GM08714 (cell line): ENCODE results near the gene PSMD13.
A peak's percentile ranks its signal among the peaks of the same experiment; 100 is the strongest.
"Not testable (repeated sequence)": the region's sequence is repeated elsewhere in the genome, so short reads cannot be mapped to it uniquely, and the experiment has no call there.

Source experiments
- H3K4me3 ChIP-seq: fragments of 200-500 bp; sonication (Bioruptor generic); 2 replicates; pipeline ENCODE4 v1.5.1; 2014; ENCODE audit warnings: mild to moderate bottlenecking, low read length, inconsistent platforms
- ZNF274 ChIP-seq: IDR thresholded peaks from 2 replicates; pipeline ENCODE4 v1.6.1; 2012; ENCODE audit warnings: mild to moderate bottlenecking, low read depth, low read length

The PSMD13 gene

DNA sequence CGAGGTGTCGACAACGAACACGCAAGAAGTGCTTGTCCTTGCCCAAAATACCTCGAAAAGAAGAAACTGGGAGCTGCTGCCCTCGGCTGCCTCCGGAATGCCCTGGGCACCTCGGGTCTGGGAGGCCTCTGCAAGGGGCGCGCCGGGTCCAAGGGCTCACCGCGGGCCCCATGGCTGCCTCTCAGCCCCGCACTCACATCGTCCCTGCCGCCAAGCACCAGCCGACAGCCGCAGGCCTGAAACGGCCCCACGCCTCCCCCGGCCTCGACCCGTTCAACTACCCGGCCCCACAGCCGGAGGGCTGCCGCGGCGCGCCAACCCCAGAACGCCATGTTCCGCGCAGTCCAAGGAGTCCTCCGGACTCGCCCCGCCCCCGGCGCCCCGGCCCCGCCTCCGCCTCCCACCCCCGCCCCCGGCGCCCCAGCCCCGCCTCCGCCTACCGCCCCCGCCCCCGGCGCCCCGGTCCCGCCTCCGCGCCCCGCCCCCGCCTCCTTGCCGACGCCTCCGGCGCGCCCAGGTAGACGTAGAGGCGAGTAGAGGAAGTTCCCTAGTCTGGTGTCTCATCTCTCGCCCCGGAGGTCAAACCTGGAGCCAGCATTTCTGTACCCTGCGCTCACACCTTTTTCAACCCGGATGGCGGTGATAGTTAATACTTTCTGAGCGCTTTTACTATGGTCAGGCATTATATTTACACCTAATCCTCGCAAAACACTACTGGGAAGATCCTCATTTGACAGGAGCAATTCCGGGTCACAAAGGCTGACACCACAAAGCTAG lies 591 bp upstream of the PSMD13 start, which contains the start of gene SIRT3:
SIRT3 (minus strand) TSS at position 346 of the 777 bp plus-strand sequence; CDS start at position 332, 14 bp downstream.
- TF ChIP-seq ZNF274: no peak
- H3K4me3 ChIP-seq: peak within 1 kb of the TSS; percentile 99

DNA sequence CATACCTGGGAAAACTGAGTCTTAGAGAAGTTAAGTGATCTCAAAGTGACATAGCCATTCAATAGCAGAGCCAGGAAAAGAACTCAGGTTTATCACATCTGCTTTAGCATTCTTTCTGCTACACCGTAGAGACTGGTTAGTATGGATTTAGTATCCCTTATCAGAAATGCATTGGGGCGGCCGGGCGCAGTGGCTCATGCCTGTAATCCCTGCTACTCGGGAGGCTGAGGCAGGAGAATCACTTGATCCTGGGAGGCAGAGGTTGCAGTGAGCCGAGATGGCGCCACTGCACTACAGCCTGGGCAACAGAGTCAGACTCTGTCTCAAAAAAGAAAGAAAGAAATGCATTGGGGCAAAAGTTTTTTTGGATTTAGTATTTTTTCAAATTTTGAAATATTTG lies 1.6 kb downstream of the PSMD13 start:
- not testable (repeated sequence) for H3K4me3 ChIP-seq

DNA sequence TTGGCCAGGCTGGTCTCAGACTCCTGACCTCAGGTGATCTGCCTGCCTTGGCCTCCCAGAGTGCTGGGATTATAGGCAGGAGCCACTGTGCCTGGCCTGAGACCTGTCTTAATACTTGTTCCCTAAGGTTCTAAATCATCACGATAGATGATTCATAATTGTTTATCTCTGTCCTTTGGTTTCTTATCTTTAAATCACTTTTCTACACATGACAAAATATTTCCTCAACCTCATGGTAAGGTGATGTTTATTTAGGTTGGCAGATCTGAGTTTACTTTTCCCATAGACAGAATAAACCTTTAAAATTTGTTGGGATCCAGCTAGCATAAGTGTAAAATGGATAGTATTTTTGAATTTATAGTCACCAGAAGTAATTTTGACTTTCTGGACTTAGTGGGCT lies 3.5 kb downstream of the PSMD13 start:
- TF ChIP-seq ZNF274: no peak
- no peak overlapping the region for H3K4me3 ChIP-seq

DNA sequence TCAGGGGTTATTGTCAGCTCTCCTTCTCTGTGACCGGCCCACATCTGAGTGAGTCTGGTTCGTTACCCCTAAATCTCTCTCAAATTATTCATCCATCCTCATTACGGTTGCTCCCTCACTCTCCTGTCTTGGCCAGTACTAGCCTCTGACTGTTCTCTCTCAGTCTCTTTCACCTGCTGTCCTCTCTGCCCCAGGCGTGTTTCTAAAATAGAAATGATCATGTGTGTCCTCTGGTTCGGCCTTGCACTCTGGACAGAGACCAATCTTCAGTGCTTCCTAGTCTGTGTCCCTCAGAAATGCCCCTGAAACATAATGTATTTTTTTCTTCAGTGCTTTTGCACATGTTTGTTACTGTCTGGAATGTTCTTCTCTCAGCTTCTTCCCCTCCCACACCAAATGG lies 4.9 kb downstream of the PSMD13 start:
- no peak overlapping the region for H3K4me3 ChIP-seq
- TF ChIP-seq ZNF274: no peak

DNA sequence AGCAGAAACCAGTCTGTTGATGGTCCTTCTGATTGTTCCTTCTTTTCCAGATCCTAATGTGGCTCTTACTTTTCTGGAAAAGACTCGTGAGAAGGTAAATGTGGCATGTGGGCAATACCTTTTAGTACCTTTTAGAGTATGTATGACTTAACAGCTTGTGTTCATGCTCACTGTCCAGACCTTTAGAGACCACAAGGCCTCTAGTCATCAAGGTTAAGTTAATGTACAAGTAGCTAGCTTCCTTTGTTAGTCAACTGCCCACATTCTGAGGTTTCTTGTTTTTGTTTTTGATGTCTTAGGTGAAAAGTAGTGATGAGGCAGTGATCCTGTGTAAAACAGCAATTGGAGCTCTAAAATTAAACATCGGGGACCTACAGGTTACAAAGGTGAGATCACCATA lies 7.6 kb downstream of the PSMD13 start:
- no peak overlapping the region for H3K4me3 ChIP-seq
- no peak for TF ChIP-seq ZNF274

DNA sequence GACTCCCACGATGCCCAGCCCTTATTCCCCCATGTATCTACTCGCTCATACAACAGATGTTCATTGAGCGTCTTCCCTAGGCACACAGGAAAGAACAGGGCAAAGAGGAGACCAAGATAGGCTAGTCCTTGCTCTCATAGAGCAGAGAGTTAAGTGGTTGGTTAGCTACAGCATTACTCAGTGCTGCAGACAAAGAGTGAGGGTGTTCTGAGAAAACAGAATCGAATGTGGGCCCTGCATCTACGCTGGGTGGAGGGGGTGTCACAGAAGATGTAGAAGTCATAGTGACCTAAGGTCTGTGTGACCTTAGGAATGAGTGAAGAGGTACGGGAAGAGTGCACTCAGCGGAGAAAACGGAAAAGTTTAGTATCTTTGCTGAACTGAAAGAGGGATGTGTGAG lies 12.3 kb downstream of the PSMD13 start:
- no peak for TF ChIP-seq ZNF274
- H3K4me3 ChIP-seq: no peak overlapping the region

DNA sequence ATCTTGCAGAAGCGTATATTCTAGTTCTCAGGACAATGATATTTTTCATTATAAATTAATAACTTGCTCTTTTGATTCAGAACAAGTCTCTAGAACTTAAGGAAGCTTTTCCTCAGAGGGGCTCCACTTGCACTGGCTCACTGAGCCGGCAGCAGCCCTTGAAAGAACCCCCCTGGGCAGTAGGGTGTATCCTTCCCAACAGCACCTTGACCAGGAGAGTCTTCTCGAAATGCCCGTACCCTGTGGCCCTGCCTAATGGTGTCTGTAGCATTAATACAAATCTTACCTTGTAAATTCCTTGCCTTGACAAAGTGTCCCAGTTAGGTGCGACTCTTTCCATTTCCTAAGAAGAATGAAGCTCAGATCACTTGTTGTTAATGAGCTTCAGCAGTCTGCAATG lies 13.5 kb downstream of the PSMD13 start:
- TF ChIP-seq ZNF274: no peak
- no peak overlapping the region for H3K4me3 ChIP-seq

DNA sequence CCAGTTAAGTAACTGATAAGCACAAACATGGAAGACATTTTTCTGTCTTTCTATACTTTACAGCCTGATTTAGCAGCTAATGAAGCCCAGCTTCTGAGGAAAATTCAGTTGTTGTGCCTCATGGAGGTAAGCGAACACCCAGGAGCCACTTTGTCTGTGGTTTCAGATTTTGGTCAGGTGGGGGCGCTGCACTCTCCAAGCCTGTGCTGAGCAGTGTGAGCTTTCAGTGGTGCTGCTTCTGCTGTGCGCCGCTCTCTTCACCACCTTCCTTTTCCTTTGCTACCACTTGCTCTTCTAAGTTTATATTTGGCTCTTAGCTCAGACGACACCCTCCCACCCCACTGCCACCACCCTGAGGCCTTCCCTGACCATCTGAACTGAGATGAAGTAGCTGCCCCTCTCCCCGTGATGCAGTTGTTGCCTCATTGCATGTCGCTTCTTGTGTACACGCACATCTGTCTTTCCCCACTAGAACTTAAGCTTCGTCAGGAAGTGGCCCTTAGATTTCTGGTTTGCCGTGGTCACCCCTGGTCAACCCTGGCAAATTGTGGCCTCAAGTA lies 14.0 kb downstream of the PSMD13 start:
- no peak for TF ChIP-seq ZNF274
- no peak overlapping the region for H3K4me3 ChIP-seq

DNA sequence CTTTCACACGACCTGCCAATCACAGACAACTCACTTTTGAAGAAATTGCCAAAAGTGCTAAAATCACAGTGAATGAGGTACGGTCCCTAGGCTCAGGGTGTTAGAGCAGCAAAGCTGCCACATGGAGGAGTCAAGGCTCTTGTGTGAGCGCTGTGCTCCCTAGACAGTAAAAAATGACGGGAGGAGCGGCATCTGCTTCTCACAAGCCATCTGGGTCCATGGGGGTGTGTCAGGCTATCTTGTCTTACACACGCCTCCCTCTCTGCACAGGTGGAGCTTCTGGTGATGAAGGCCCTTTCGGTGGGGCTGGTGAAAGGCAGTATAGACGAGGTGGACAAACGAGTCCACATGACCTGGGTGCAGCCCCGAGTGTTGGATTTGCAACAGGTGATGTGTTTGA lies 14.8 kb downstream of the PSMD13 start:
- H3K4me3 ChIP-seq: no peak overlapping the region
- no peak for TF ChIP-seq ZNF274

DNA sequence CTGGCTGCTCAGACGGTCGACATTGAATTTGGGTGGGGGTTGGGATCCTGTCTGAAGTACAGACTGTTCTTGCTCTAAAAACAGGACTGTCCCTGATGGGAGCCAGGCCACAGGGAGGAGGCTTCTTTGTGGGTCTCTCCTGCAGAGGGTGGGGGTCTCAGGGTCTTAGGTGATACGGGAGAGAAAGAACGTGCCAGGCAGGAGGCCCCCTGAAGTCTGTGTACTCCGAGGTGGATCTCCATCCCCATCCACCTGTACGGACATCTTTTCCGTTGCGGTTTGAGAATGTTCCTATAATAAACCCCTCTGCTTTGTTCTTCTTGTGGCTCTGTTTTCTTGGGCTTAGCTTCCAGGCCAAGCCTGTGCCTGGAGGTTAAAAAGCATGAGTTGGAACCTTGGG lies 15.9 kb downstream of the PSMD13 start:
- no peak for TF ChIP-seq ZNF274

DNA sequence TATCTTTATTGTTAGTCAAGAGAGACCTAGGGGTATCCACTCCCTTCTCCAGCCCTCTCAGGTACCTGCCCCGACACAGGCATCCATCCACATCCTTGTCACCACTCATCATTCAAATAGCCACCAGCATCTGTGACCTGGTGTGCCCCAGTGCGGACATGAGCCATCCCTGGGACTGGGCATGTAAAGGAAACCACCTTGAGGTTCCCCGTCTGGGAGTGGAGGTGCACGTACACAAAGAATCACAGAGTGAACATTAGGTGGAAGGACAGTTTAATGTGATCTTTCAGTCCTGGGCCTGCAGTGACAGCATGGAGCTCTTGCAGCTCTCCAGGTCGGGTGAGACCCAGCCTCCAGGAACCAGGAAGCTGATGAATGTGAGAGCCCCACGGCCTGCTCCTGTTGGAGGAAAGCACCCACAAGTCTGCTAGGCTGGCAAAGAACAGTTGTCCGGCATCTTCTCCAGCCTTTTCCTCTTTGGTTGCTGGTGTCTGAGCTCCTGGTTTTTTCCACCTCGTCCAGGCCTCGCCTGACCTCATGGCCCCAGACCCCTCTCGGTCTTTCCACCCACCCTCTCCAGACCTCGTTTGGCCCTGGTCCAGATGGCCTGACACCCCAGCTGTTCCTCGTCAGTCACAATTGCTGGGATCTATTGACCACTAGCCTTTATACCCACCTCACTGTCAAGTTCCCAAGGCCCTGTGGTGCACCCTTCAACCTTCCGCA lies 16.5 kb downstream of the PSMD13 start:
- H3K4me3 ChIP-seq: no peak overlapping the region

More for the DNA sequence above, 15.9 kb downstream of the PSMD13 start:
- H3K4me3 ChIP-seq: no peak overlapping the region

DNA sequence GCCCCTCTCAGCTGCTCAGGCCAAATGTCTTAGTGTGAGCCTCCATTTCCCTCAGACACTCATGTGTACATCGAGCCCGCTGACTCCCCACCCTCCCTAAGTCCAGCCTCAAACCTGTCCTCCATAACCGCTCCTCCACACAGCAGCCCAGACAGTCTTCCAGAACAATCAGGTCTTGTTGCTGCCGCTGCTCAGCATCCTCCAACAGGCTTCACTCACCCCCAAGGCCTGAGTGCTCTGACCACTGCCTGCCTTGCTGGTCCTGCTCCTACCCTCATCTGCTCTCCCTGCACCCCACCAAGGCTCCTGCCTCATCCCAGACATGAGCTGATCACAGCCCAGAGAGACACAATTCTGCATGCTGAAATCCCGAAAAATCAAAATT lies 17.1 kb downstream of the PSMD13 start:
- no peak for TF ChIP-seq ZNF274
- H3K4me3 ChIP-seq: no peak overlapping the region

More for the DNA sequence above, 16.5 kb downstream of the PSMD13 start:
- TF ChIP-seq ZNF274: no peak

DNA sequence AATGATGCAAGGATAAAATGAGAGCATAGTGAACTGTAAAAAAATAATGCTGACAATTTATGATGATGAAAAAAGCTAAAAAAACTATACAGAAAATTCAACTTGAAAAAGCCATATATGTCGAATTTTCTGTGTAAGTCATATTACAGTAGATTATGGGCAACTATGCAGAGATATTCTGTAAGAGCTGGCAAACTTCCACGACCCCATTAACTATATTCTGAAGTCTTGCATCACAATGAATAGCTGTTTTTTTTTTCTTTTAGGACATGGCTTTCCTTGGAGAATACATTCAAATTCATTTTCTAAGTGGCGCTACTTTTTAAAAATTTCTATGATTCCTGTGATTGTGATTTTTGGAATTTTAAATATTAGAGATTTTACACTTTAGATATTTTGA lies 18.4 kb downstream of the PSMD13 start:
- no peak overlapping the region for H3K4me3 ChIP-seq
- TF ChIP-seq ZNF274: no peak

DNA sequence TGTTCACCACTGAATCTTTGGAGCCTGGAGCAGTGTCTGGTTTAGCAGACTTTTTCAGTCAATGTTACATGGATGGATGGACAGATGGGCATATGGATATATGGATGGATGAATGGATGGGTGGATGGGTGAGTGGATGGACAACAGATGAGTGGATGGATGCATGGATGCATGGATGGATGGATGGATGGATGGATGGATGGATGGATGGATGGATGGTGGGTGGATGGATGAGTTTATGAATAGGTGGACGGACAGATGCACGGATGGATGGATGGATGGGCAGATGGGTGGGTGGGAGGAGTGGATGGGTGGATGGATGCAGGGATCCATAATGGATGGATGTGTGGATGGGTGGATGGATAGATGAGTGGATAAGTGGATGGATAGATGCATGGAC lies 19.0 kb downstream of the PSMD13 start:
- TF ChIP-seq ZNF274: no peak
- H3K4me3 ChIP-seq: no peak overlapping the region
